NT2/D1 (cell line): ENCODE results near the gene GPR50.

ENCODE experiments used
- SUZ12 ChIP-seq: IDR thresholded peaks from 2 replicates; pipeline ENCODE4 v1.6.1; 2011; ENCODE audit not compliant: insufficient read length, insufficient read depth; ENCODE audit errors: extremely low read depth
- YY1 ChIP-seq: IDR thresholded peaks from 2 replicates; pipeline ENCODE4 v1.6.1; 2011; ENCODE audit not compliant: insufficient read length, insufficient read depth

- TF ChIP-seq YY1: no peak
- no peak for TF ChIP-seq SUZ12
Measured at GRCh38 chrX:151226941-151227340, 50.6 kb downstream of the GPR50 start.
